A549 (cell line): ENCODE results near the gene C1QTNF12. TPM values are rescaled to one million over a fixed set of nuclear protein-coding genes. Genes with fewer than 3 reads are reported as not detected.

ENCODE experiments used
- ATAC-seq, 2 experiments: fragments of 200-7000 bp in 1 of 2; fragments of >200 bp in 1 of 2; cut with Nextera tagmentation in 1 of 2; cut with Tn5 transposase in 1 of 2; 3 replicates each; pipeline versions ENCODE4 v1.8.0 to v1.9.1; 2018 to 2020; ENCODE audit warnings: mild to moderate bottlenecking in 1 of 2, moderate library complexity in 1 of 2
- CTCF ChIA-PET: fragments of 300-600 bp; sonication (Branson Sonifier 250); formaldehyde crosslinking; extraction: SDS; loops from one replicate; lab custom pipeline; 2021; ENCODE audit warnings: antibody characterized with exemption, inconsistent platforms; lab: Yijun Ruan, JAX
- POLR2A ChIA-PET: fragments of 350-600 bp; formaldehyde crosslinking; extraction: SDS; loops from one replicate; lab custom pipeline; 2021; ENCODE audit warnings: antibody characterized with exemption, inconsistent platforms; lab: Yijun Ruan, JAX
- DNase-seq, 2 experiments: peaks; one replicate each; pipeline versions ENCODE4 v3.0.0 to v3.0.0-alpha.2; 2011 to 2016; ENCODE audit warnings: low read depth in 1 of 2, low spot score in 1 of 2
- FAIRE-seq: peaks from 2 replicates; lab custom pipeline; 2011; peaks lifted over from hg19 to GRCh38; lab: Jason Lieb, UNC
- H3K27ac ChIP-seq, 2 experiments: fragments of >200 bp; sonication (Bioruptor Twin); formaldehyde crosslinking; 3 replicates each; pipeline ENCODE4 v1.5.1; 2016 to 2017
- H3K4me1 ChIP-seq: fragments of >200 bp; sonication (Bioruptor Twin); formaldehyde crosslinking; 3 replicates; pipeline ENCODE4 v1.6.1; 2016
- H3K4me2 ChIP-seq: fragments of >200 bp; sonication (Bioruptor Twin); formaldehyde crosslinking; 3 replicates; pipeline ENCODE4 v1.6.1; 2016
- H3K4me3 ChIP-seq: fragments of >200 bp; sonication (Bioruptor Twin); formaldehyde crosslinking; 3 replicates; pipeline ENCODE4 v1.5.1; 2016
- H3K9me3 ChIP-seq: fragments of >200 bp; sonication (Bioruptor Twin); formaldehyde crosslinking; 3 replicates; pipeline ENCODE4 v1.6.1; 2016
- ATOH8 ChIP-seq: fragments of 250-450 bp; sonication (Bioruptor Pico); IDR thresholded peaks from 2 replicates; pipeline ENCODE4 v1.5.0; 2020; ENCODE audit warnings: low read depth, mild to moderate bottlenecking, moderate library complexity
- E2F6 ChIP-seq: IDR thresholded peaks from 2 replicates; pipeline ENCODE4 v1.6.1; 2012; ENCODE audit warnings: low read depth, borderline replicate concordance
- EHMT2 ChIP-seq: fragments of 200-600 bp; sonication (generic); IDR thresholded peaks from 2 replicates; pipeline ENCODE4 v1.6.1; 2016; ENCODE audit warnings: antibody characterized with exemption, low read depth, mild to moderate bottlenecking, moderate library complexity
- HEYL ChIP-seq: fragments of 250-450 bp; sonication (Bioruptor Pico); IDR thresholded peaks from 2 replicates; pipeline ENCODE4 v1.8.0; 2021; ENCODE audit warnings: mild to moderate bottlenecking, moderate library complexity
- HOXB13 ChIP-seq: fragments of 250-450 bp; sonication (Bioruptor Pico); IDR thresholded peaks from 2 replicates; pipeline ENCODE4 v1.5.0; 2020; ENCODE audit warnings: low read depth, mild to moderate bottlenecking, moderate library complexity
- HOXB5 ChIP-seq: fragments of 250-450 bp; sonication (Bioruptor Pico); IDR thresholded peaks from 2 replicates; pipeline ENCODE4 v1.5.0; 2020; ENCODE audit warnings: mild to moderate bottlenecking, moderate library complexity
- MAZ ChIP-seq: fragments of 150-350 bp; IDR thresholded peaks from 2 replicates; pipeline ENCODE4 v1.6.1; 2014; ENCODE audit warnings: antibody characterized with exemption, low read depth, low read length, borderline replicate concordance
- NPAS2 ChIP-seq: fragments of 250-450 bp; sonication (Bioruptor Pico); IDR thresholded peaks from 2 replicates; pipeline ENCODE4 v1.8.0; 2022; ENCODE audit warnings: mild to moderate bottlenecking, moderate library complexity, borderline replicate concordance
- NR3C1 ChIP-seq: fragments of >200 bp; sonication (Bioruptor Twin); formaldehyde crosslinking; IDR thresholded peaks from 3 replicates; pipeline ENCODE4 v1.6.1; 2017
- POLR2A ChIP-seq: IDR thresholded peaks from 2 replicates; pipeline ENCODE4 v1.6.1; 2012; ENCODE audit warnings: mild to moderate bottlenecking, low read length
- TFCP2L1 ChIP-seq: fragments of 250-450 bp; sonication (Bioruptor Pico); IDR thresholded peaks from 2 replicates; pipeline ENCODE4 v1.5.0; 2021; ENCODE audit warnings: mild to moderate bottlenecking
- ZNF302 ChIP-seq: fragments of 250-450 bp; sonication (Bioruptor Pico); IDR thresholded peaks from 2 replicates; pipeline ENCODE4 v1.9.0; 2021; ENCODE audit warnings: inconsistent platforms, mild to moderate bottlenecking, moderate library complexity
- WGBS: methylation state at CpG from one replicate; pipeline ENCODE4 v1.1.6; 2017; ENCODE audit errors: missing lambda C conversion rate; 5-methylcytosine and 5-hydroxymethylcytosine counted together
- polyA plus RNA-seq, 4 experiments: library from polyadenylated mRNA; depleted of rRNA in 3 of 4; stranded (reverse); fragments of >200 nt; fragmentation: RNase III in 1 of 4; extraction: RNeasy Plus Mini Kit Qiagen cat#74134 plus additional on column Dnase treatment in 1 of 4; gene quantifications; 2 replicates in 3 of 4; 3 replicates in 1 of 4; pipeline ENCODE4 v1.2.3, GENCODE V29; 2011 to 2017
- TF ChIP-seq, protein P1 (sequence below): IDR thresholded peaks from 2 replicates; pipeline ENCODE4 v1.6.1; 2012
- TF ChIP-seq, protein P2 (sequence below): fragments of >200 bp; sonication (Bioruptor Twin); formaldehyde crosslinking; IDR thresholded peaks from 2 replicates; pipeline ENCODE4 v1.6.1; 2016
- TF ChIP-seq, protein P3 (sequence below): IDR thresholded peaks from 2 replicates; pipeline ENCODE4 v1.6.1; 2012
- TF ChIP-seq, protein P4 (sequence below): fragments of 200-600 bp; sonication (generic); IDR thresholded peaks from 2 replicates; pipeline ENCODE4 v1.6.1; 2016; ENCODE audit warnings: antibody characterized with exemption, mild to moderate bottlenecking, moderate library complexity
- TF ChIP-seq, protein P5 (sequence below): fragments of >200 bp; sonication (Bioruptor Twin); formaldehyde crosslinking; IDR thresholded peaks from 3 replicates; pipeline ENCODE4 v1.6.1; 2016

C1QTNF12 gene
- polyA plus RNA-seq, 2 of the 4 experiments (the other 2 are of a cell fraction), result 0.47 to 0.83 TPM

DNA sequence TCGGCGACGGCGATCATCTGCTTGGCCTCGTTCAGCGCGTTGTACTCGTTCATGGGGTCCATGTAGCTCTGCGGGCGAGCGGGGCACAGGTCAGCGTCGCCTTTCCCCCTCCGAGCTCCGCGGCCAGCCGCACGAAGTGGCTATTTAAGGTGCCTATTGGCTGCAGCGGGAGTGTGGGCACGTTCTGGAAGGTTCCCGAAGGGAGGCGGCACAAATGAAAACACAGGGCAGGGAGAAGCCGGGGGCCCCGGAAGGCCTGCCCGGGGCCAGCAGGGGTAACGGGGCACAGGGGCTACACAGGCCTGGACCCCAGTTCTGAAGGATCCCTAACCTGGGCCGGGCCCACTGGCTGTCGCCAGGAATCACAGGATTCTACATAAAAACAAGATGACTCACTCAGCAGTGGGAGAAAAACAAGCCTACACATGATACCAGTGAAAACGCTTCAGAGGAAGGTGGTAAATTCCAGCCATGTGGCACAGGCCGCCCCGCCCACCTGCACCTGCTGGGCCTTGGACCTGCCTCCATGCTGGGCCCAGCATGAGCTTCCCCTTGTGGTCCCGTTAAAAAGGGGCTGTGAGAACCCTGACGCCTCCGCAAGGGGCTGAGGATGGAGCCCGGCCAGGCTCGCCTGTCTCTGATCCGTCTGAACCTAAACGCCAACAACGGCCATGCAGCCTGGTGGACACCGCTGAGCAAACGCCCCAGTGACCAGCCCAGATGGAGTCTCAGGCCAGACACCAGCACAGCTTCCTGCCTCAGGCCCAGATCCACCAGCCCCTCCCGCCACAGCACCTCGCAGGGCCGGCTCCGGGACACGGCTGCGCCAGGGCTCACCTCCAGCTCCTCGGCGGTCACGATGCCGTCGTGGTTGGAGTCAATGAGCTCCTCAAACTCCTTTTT is 28.6 kb downstream of the C1QTNF12 start:
- ATAC-seq (no peak; a peak in 1 of 6 replicates), FAIRE-seq (no peak), DNase-seq (peak in 1 of 2 experiments; percentile 15)
- POLR2A ChIA-PET, result interaction anchor here (0.6 kb wide), 1 partner anchor 31 kb away, joined by 3 read pairs; no protein-coding TSS in a partner anchor
- no peaks in the 10 kb centered on the region for H3K9me3 ChIP-seq
- no peaks in the 10 kb centered on the region for H3K4me1 ChIP-seq
- CTCF ChIA-PET, result interaction anchor here (0.7 to 1.2 kb wide), 2 partner anchors 13 to 95 kb away, joined by 3 read pairs; no protein-coding TSS in a partner anchor
- no peak overlapping the region for H3K4me2 ChIP-seq
- 89% methylated on average over 35 of the region's 52 CpGs for WGBS
- no peak overlapping the region for H3K27ac ChIP-seq
- no peak overlapping the region for H3K4me3 ChIP-seq
- TF ChIP-seq POLR2A, result no peak
- TF ChIP-seq ATOH8 (CRISPR knock-in tag), result no peak
- TF ChIP-seq, protein P1, sequence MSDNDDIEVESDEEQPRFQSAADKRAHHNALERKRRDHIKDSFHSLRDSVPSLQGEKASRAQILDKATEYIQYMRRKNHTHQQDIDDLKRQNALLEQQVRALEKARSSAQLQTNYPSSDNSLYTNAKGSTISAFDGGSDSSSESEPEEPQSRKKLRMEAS, result no peak
- TF ChIP-seq ZNF302 (CRISPR knock-in tag), result no peak
- TF ChIP-seq, protein P2, sequence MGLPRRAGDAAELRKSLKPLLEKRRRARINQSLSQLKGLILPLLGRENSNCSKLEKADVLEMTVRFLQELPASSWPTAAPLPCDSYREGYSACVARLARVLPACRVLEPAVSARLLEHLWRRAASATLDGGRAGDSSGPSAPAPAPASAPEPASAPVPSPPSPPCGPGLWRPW, result no peak
- TF ChIP-seq E2F6, result no peak
- TF ChIP-seq, protein P3, sequence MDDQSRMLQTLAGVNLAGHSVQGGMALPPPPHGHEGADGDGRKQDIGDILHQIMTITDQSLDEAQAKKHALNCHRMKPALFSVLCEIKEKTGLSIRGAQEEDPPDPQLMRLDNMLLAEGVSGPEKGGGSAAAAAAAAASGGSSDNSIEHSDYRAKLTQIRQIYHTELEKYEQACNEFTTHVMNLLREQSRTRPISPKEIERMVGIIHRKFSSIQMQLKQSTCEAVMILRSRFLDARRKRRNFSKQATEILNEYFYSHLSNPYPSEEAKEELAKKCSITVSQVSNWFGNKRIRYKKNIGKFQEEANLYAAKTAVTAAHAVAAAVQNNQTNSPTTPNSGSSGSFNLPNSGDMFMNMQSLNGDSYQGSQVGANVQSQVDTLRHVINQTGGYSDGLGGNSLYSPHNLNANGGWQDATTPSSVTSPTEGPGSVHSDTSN, result no peak
- TF ChIP-seq, protein P4, sequence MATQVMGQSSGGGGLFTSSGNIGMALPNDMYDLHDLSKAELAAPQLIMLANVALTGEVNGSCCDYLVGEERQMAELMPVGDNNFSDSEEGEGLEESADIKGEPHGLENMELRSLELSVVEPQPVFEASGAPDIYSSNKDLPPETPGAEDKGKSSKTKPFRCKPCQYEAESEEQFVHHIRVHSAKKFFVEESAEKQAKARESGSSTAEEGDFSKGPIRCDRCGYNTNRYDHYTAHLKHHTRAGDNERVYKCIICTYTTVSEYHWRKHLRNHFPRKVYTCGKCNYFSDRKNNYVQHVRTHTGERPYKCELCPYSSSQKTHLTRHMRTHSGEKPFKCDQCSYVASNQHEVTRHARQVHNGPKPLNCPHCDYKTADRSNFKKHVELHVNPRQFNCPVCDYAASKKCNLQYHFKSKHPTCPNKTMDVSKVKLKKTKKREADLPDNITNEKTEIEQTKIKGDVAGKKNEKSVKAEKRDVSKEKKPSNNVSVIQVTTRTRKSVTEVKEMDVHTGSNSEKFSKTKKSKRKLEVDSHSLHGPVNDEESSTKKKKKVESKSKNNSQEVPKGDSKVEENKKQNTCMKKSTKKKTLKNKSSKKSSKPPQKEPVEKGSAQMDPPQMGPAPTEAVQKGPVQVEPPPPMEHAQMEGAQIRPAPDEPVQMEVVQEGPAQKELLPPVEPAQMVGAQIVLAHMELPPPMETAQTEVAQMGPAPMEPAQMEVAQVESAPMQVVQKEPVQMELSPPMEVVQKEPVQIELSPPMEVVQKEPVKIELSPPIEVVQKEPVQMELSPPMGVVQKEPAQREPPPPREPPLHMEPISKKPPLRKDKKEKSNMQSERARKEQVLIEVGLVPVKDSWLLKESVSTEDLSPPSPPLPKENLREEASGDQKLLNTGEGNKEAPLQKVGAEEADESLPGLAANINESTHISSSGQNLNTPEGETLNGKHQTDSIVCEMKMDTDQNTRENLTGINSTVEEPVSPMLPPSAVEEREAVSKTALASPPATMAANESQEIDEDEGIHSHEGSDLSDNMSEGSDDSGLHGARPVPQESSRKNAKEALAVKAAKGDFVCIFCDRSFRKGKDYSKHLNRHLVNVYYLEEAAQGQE, result no peak
- no peak for TF ChIP-seq HOXB5 (CRISPR knock-in tag)
- TF ChIP-seq, protein P5, sequence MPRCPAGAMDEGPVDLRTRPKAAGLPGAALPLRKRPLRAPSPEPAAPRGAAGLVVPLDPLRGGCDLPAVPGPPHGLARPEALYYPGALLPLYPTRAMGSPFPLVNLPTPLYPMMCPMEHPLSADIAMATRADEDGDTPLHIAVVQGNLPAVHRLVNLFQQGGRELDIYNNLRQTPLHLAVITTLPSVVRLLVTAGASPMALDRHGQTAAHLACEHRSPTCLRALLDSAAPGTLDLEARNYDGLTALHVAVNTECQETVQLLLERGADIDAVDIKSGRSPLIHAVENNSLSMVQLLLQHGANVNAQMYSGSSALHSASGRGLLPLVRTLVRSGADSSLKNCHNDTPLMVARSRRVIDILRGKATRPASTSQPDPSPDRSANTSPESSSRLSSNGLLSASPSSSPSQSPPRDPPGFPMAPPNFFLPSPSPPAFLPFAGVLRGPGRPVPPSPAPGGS, result no peak
- no peak for TF ChIP-seq NR3C1
- TF ChIP-seq HEYL (CRISPR knock-in tag), result no peak
- no peak for TF ChIP-seq EHMT2
- no peak for TF ChIP-seq HOXB13 (CRISPR knock-in tag)
- TF ChIP-seq TFCP2L1 (CRISPR knock-in tag), result no peak
- no peak for TF ChIP-seq NPAS2 (CRISPR knock-in tag)
- no peak for TF ChIP-seq MAZ
